Kidney (tissue), 14 donors: ENCODE measurements around the gene GALNT1. TPM values are rescaled to one million over a fixed set of nuclear protein-coding genes. Genes with fewer than 3 reads are reported as not detected.

ENCODE experiments used
- DNase-seq, 5 donors: peaks; one replicate each; pipeline ENCODE4 v3.0.0-alpha.2; 2013 to 2020
- FAIRE-seq: peaks from 2 replicates; lab custom pipeline; 2012; peaks lifted over from hg19 to GRCh38; lab: Jason Lieb, UNC
- H3K27ac ChIP-seq, 2 donors: one replicate each; pipeline ENCODE4 v1.7.0; 2013; ENCODE audit warnings: low read depth in 2 of 2, low read length in 2 of 2, inconsistent platforms in 1 of 2
- H3K27me3 ChIP-seq: one replicate; pipeline ENCODE4 v1.7.1; 2013; ENCODE audit warnings: low read length, inconsistent platforms; ENCODE audit not compliant: control insufficient read depth, insufficient read depth
- H3K36me3 ChIP-seq, 3 donors: one replicate each; pipeline versions ENCODE4 v1.7.0 to v1.7.1; 2013; ENCODE audit warnings: low read length in 3 of 3, control low read depth in 1 of 3, inconsistent platforms in 1 of 3; ENCODE audit not compliant: insufficient read depth in 3 of 3, control insufficient read depth in 2 of 3
- H3K4me1 ChIP-seq, 3 donors: one replicate each; pipeline versions ENCODE4 v1.7.0 to v1.7.1; 2013; ENCODE audit warnings: low read length in 3 of 3, inconsistent platforms in 1 of 3, low read depth in 1 of 3; ENCODE audit not compliant: control insufficient read depth in 2 of 3, insufficient read depth in 2 of 3
- H3K4me3 ChIP-seq, 3 donors: one replicate each; pipeline versions ENCODE4 v1.7.0 to v1.8.1; 2013; ENCODE audit warnings: low read length in 3 of 3, control low read depth in 1 of 3, inconsistent platforms in 1 of 3
- H3K9ac ChIP-seq, 3 donors: one replicate each; pipeline versions ENCODE4 v1.7.0 to v1.7.1; 2013; ENCODE audit warnings: low read length in 3 of 3, control low read depth in 1 of 3, inconsistent platforms in 1 of 3
- H3K9me3 ChIP-seq, 3 donors: one replicate each; pipeline versions ENCODE4 v1.7.0 to v1.7.1; 2013; ENCODE audit warnings: low read length in 3 of 3, control low read depth in 1 of 3, inconsistent platforms in 1 of 3; ENCODE audit not compliant: control insufficient read depth in 2 of 3, insufficient read depth in 1 of 3
- CTCF ChIP-seq: IDR thresholded peaks from 3 replicates; pipeline ENCODE4 v1.5.1; 2012; ENCODE audit warnings: mild to moderate bottlenecking, moderate library complexity, borderline replicate concordance; ENCODE audit not compliant: insufficient read depth; ENCODE audit errors: extremely low read depth
- intact Hi-C: fragments of 100-400 bp; cut with DNase I; formaldehyde crosslinking; loops from one replicate; pipeline ENCODE4 v1.11.1; 2022
- polyA plus RNA-seq: library from polyadenylated mRNA; stranded (reverse); fragments of 350-450 nt; fragmentation: Illumina TruSeq; extraction: RNeasy Lipid Tissue Mini Kit (QIAGEN cat#74804); gene quantifications from one replicate; pipeline ENCODE4 v1.2.3, GENCODE V29; 2014; ENCODE audit warnings: low read depth, low replicate concordance; ENCODE audit not compliant: insufficient read depth
- total RNA-seq: library from RNA; stranded (reverse); fragmentation: NEBNext Ultra II Directional; extraction: Animal tissue kit (Norgen Biotek cat#: 25700); gene quantifications from one replicate; pipeline ENCODE4 v1.2.1, GENCODE V29; 2021
- donor health status: control.
- donor health status: control.
- donor health status: control.
- donor health status: control.
- donor health status: control.
- donor health status: DM: yes; HTN: yes; CAD: no.
- donor health status: Normal renal cell carcinoma (clear cell type).

The GALNT1 gene
- total and polyA plus RNA-seq, 2 donors from 2014 or later, result 11.8 to 59.3 TPM

- FAIRE-seq (no peak), DNase-seq (no peak)
- Histone ChIP-seq H3K4me3 (no peak overlapping the region), H3K9me3 (no peaks in the 10 kb centered on the region), H3K9ac (no peak overlapping the region), H3K27ac (no peak overlapping the region), H3K27me3 (no peaks in the 10 kb centered on the region), H3K4me1 (no peaks in the 10 kb centered on the region), H3K36me3 (no peaks in the 10 kb centered on the region)
- no peak for TF ChIP-seq CTCF
- intact Hi-C loops, result no loop called here
These were observed 147.1 kb downstream of the GALNT1 start for GRCh38 chr18:35728676-35729075.

DNA sequence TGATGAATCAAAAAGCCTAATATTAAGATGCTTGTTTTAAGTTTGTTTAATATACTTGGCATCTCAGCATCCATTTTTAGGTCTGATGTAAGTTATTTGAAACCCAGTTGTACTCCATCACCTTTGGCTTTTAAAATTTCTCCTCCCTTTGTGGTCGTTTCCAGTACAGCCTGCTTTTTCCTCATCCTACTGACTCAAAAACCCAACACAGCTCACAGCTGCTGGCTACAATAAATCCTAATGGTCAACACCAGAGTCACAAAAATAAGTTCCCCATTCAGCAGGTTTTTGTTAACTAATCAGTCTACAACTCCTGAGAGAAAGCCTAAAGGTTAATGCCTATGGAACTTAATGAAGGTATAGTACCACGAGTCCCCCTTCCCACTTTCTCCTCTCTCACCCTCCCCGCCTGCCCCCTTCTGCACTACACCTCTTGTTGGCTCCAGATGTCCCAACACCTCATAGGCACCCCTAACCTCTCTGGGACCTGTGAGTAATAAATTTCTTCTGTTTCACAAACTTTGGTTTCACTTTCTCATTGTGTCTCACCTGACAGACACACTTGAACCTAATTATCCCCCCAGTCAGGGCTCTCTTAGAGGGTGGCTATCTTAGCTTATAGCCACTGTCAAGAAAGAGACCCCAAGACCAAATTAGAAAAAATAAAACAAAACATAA is 148.6 kb downstream of the GALNT1 start:
- Histone ChIP-seq H3K27ac (no peak overlapping the region), H3K4me1 (no peaks in the 10 kb centered on the region), H3K36me3 (no peaks in the 10 kb centered on the region), H3K27me3 (no peaks in the 10 kb centered on the region), H3K9ac (no peak overlapping the region), H3K4me3 (peak overlapping the region in 2 of 3 donors; percentile 34 to 42), H3K9me3 (no peaks in the 10 kb centered on the region)
- FAIRE-seq, result no peak
- no peak for TF ChIP-seq CTCF
- peak in 3 of 5 donors; percentile 40 to 72 (median 54) for DNase-seq
- intact Hi-C loops, result no loop called here

DNA sequence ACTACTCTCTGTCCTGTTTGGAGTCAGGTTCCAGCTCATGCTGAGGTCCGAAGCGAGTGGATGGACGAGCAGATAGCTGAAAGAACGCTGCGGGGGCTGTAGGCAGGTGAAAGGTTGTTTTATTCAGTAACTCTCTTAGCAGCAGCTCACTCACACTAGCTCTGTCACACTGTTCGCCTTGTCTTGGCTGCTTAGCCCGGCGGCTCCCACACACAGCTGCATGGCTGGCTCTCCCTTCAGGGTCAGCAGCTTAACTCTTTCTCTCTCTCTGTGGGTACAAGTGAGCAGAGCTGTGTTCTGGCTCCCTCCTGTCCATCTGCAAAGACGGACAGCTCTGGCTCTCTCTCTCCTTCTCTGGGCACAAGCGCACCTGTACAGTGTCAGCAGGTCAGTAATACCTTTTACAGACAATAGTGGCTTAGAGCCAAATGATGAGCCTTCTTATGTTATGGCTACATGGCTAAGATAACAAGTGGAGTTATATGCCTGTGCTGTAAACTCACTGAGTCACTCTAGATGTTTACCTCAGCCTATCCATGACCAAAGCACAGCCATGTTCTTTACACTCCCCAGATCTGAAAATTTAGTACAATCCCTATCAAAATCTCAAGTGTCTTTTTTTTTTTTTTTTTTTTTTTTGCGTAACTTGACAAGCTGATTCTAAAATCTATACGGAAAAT is 149.3 kb downstream of the GALNT1 start:
- Histone ChIP-seq H3K36me3 (no peaks in the 10 kb centered on the region), H3K9me3 (no peaks in the 10 kb centered on the region), H3K9ac (no peak overlapping the region), H3K27ac (no peak overlapping the region), H3K27me3 (no peaks in the 10 kb centered on the region), H3K4me1 (no peaks in the 10 kb centered on the region), H3K4me3 (peak overlapping the region in 2 of 3 donors; percentile 34 to 42)
- intact Hi-C loops, result no loop called here
- FAIRE-seq, result no peak
- peak in 4 of 5 donors; percentile 85 to 94 (median 90) for DNase-seq
- no peak for TF ChIP-seq CTCF
